Activated naive CD4-positive, alpha-beta T cell (primary cell): ENCODE measurements around the gene CD22.
"Not testable (repeated sequence)": the region's sequence is repeated elsewhere in the genome, so short reads cannot be mapped to it uniquely, and the experiment has no call there.

Experiments used
- DNase-seq, 4 experiments: peaks; one replicate each; lab custom pipeline; 2025; lab: John Stamatoyannopoulos, UW

CD22 gene

DNA sequence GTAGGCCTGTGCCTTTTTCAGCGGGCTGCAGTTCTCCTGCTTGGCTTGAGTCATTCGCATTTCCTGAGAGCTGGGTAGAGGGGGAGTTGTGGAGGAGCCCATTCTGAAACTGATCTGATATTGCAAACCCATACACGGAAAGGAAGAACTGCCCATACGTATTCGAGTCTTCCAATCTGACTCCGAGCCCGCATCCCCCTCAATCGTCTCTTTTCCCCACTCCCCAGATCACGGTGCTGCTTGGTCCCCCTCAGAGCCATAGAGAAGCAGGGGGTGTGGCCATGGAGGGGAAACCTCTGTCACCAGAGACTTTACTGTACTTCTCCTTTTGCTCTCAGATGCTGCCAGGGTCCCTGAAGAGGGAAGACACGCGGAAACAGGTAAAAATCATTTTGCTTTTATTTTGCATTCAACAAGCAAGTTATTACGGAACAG, at the start of gene CD22:
Gene CD22 (plus strand): TSS at position 337 of the 435 bp plus-strand sequence. CDS start 2,854 bp downstream, outside the sequence.
- no peak for DNase-seq

GRCh38 chr19:35279374-35279773, 49.6 kb upstream of the CD22 start:
- DNase-seq, result no peak

DNA sequence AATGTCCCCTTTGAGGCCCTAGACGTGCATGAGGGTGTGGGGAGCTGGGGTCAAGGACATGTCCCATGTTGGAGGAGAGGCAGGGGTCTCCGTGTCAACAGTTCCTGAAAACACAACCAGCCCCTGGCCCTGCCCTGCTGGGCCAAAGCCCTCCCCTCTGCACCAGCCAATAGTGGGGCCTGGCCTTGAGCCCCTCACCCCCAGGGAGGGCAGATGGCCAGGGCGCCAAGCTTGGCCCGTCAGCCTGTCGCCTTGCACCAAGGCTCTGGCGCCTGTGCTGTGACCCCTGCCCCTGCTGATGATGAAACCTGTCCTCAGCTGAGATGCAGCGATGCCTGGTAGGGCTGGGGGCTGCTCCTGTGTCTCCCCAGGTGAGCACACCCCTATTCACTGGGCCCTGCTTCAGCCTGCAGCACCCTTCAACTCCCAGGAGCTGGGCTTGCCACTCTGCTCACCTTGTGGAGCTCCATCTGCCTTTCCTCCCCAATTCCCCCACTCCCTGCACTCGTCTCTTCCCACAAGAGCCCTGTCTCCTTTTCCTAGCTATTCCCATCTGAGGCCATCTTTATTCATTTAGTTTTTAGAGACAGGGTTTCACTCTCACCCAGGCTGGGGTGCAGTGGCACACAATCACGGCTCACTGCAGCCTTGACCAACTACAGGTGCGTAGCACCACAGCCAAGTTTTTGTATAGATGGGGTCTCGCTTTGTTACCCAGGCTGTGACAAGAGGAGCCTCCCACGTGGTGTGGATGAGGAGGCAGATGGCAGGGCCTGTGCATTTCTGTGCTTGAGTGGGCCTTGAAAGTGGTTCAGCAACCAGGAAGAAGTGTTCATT, 48.8 kb upstream of the CD22 start:
- no peak for DNase-seq

- DNase-seq, result no peak
Observed at GRCh38 chr19:35281303-35281702, 47.7 kb upstream of the CD22 start.

DNA sequence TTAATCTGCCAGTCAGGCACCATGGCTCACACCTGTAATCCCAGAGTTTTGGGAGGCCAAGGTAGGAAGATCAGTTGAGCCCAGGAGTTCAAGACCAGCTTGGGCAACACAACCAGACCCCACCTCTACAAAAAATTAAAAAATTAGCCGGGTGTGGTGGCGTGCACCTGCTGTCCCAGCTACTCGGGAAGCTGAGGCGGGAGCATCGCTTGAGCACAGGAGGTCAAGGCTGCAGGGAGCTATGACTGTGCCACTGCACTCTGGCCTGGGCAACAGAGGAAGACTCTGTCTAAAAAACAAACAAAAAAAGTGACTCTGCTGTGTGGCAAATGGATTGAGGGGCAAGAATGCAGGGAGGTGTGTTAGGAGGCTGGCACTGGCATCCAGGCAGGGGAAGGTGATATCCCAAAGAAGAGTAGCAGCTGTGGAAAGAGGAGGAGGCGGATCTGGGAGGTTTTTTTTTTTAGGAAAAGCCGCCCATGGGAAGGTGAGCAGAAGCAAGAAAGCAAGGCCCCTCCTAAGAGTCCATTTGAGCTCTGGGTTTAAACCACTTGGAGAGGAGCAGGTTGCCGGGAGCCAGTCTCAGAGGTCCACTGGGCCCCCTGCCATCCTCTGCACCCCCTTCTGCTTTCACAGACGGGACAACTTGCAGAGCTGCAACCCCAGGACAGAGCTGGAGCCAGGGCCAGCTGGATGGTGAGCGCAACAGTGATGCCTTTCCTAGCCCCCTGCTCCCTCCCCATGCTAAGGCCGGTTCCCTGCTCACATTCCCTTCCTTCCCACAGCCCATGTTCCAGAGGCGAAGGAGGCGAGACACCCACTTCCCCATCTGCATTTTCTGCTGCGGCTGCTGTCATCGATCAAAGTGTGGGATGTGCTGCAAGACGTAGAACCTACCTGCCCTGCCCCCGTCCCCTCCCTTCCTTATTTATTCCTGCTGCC, 44.6 kb upstream of the CD22 start:
- DNase-seq, result no peak

DNA sequence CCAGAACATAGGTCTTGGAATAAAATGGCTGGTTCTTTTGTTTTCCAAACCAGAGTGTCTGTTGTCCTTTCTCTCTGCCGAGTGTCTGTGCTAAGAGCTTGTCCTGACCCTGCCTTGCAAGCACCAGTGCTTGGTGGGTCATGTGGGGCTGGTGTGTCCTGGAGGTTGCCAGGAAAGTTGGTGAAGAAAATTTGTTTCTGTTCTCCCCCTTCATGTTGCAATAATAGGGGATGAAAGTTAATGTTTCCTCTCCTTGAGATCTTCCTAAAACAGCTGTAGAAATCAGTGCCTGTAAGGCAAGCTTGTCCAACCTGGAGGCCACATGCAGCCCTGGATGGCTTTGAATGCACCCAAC, 43.9 kb upstream of the CD22 start:
- no peak for DNase-seq

GRCh38 chr19:35285465-35285864, 43.5 kb upstream of the CD22 start:
- not testable (repeated sequence) for DNase-seq

DNA sequence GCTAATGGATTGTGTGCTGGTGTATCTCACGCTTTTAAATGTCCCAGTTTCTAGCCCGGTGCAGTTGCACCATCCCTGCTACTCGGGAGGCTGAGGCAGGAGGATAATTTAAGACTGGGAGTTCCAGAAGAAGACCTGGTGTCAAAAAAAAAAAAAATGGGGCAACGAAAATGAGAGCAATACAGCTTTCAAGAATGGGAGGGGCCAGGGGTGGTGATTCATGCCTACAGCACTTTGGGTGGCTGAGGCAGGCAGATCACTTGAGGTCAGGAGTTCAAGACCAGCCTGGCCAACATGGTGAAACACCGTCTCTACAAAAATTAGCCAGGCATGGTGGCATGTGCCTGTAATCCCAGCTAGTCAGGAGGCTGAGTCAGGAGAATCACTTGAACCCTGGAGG, 42.9 kb upstream of the CD22 start:
- not testable (repeated sequence) for DNase-seq

DNA sequence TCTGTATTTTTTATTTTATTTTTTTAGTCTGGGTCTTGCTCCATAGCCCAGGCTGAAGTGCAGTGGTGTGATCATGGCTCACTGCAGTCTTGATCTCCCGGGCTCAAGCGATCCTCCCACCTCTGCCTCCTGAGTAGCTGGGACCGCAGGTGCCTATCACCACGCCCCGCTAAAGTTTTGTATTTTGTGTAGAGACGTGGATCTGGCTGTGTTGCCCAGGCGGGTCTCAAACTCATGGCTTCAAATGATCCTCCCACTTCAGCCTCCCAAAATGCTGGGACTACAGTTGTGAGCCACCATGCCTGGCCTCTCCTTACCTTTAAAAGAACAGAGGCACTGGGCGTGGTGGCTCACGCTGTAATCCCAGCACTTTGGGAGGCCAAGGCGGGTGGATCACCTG, 41.3 kb upstream of the CD22 start:
- DNase-seq, result no peak

GRCh38 chr19:35288331-35288730, 40.7 kb upstream of the CD22 start:
- DNase-seq, result no peak

- no peak for DNase-seq
Observed at GRCh38 chr19:35288906-35289305, 40.1 kb upstream of the CD22 start.

GRCh38 chr19:35290381-35291127, 38.4 kb upstream of the CD22 start:
- no peak for DNase-seq

GRCh38 chr19:35291259-35291658, 37.7 kb upstream of the CD22 start:
- no peak for DNase-seq

DNA sequence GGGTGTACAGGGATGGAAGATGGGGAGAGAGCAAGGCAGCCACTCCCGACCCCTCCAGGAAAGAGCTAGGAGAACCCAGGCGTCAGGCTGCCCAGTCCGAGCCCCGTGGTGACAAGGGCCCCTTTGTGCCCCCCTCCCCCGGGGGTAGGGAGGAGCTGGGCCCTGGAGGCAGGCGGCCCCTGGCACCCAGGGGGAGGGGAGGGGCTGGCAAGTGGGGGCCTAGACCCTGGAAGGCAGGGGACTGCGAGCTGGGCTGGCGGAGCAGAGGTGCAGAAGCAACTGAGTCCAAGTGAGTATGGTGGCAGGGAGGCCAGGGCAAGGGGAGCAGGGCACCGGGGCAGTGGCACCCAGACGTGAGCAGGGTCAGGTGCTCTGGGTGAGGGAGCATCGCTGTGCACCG, 37.1 kb upstream of the CD22 start, which contains the start of gene MAG:
Gene MAG (plus strand): TSS at position 246 of the 400 bp plus-strand sequence. CDS start 3,248 bp downstream, outside the sequence.
- DNase-seq, result no peak

DNA sequence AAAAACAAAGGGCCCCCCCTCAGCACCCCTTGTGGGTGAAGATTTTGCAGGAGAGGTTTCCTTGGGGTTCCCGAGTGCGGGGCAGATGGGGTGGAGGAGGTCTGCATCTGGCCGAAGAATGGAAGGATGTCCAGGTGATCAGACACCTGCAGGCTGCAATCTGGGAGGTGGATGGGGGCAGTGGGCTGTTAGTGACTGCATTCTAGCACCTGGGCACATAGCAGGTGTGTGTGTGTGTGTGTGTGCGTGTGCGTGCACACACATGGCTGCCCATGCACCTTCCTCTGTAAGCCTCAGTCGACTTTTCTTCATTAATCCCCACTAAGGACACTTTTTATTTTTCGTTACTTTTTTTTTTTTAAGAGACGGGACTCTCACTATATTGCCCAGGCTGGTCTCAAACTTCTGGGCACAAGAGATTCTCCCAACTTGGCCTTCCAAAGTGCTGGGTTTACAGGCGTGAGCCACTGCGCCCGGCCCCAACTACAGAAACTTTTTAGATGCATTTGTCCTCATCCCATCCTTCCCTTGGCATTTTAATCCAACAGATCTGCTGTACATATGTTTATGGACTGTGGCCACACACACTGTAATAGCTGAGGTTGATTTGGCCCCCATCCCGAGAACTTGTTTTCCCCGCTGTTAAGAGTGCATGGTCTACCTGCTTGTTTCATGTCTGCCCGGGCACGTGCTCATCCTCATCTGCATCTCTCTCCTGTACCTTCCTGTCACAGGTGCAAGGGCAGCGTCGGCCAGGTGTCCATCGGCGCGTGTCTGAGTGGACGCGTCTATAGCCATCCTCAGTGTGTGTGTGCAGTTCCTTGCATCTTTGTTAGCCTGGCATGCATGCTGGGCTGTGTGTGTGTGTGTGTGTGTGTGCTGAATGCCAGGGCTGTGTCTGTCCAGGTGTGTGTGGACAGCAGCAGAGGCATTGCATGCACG, 36.3 kb upstream of the CD22 start:
- no peak for DNase-seq

GRCh38 chr19:35293363-35293739, 35.6 kb upstream of the CD22 start:
- no peak for DNase-seq

- no peak for DNase-seq
Observed at GRCh38 chr19:35293808-35294207, 35.2 kb upstream of the CD22 start.

DNA sequence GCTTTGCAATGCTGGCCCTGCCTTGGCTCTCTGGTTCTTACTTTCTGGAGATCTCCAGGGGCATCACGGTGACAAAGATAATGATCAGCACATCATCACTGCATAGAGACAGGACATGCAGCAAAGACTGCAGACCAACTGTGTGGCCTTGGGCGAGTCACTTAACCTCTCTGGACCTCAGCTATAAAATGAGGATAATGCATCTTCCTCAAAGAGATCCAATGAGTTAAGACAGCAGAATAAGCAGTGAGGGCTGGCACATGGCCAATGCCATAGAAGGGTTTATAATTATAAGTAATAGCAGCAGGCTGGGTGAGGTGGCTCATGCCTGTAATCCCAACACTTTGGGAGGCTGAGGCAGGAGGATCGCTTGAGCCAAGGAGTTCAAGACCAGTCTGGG, 34.7 kb upstream of the CD22 start:
- no peak for DNase-seq

DNA sequence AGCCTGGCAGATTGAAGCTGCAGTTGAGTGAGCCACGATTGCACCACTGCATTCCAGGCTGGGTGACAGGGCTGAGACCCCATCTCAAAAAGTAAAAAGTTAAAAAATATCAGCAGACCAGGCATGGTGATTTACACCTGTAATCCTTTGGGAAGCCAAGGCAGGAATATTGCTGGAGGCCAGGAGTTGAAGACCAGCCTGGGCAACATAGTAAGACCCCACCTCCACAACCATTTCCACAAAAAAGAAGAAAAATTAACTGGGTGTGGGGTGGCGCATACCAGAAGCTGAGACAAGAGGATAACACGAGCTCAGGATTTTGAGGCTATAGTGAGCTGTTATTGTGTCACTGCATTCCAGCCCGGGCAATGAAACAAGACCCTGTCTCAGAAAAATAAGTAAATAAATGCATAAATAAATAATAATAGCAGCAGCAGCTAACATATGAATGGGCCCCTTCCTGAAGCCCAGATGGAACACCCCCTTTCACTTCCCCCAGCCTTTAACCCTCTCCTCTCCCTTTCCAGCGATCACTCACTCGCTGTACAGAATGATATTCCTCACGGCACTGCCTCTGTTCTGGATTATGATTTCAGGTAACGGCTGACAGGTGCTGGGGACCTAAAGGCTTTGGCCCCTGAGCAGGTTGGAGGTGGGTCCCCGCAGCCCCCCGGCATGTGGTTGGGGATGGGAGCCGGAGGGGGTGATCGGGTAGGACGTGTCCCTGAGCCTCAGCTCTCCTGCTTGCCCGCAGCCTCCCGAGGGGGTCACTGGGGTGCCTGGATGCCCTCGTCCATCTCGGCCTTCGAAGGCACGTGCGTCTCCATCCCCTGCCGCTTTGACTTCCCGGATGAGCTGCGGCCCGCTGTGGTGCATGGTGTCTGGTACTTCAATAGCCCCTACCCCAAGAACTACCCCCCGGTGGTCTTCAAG, 33.9 kb upstream of the CD22 start:
- no peak for DNase-seq
